ENCODE data around the gene BEAN1. TPM values are rescaled to one million over a fixed set of nuclear protein-coding genes. Genes with fewer than 3 reads are reported as not detected.

The BEAN1 gene
- total RNA-seq, 1 donor from 2014 or later: not detected

DNA sequence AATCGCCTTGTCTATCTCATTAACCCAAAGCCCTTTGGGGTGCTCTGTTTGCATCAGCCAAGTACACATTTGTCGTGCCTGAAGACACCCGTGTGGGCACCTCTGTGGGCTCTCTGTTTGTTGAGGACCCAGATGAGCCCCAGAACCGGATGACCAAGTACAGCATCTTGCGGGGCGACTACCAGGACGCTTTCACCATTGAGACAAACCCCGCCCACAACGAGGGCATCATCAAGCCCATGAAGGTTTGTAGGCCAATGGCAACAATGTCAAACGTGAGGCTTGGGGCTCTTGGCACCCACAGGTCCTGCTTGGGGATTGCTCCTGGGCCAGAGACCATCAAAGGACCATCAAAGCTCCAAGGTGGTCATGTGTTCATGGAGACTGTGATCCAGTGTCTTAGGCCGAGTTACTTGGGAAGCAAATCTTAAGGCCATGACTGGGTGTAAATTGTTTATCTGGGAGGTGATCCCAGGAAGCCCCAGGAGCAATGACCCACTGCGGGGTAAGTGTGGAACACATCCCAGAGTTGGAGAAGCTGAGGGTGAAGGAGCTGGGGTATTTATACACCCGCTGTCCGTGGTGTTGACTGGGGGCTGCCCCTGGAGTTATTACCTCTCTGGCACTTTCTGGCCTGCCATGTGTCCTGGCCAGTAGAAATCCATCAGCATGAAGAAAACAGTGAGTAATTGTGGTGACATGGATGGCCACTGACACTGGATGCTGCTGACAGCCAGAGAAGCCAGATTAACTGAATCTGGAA is 36.6 kb upstream of the BEAN1 start:
- H3K4me1 Mint-ChIP-seq (ENCODE audit: low read depth): peaks cover 3% of the 10 kb centered on the region
- H3K36me3 Mint-ChIP-seq (ENCODE audit: insufficient read depth): no peaks in the 10 kb centered on the region
- TF ChIP-seq, protein P1, sequence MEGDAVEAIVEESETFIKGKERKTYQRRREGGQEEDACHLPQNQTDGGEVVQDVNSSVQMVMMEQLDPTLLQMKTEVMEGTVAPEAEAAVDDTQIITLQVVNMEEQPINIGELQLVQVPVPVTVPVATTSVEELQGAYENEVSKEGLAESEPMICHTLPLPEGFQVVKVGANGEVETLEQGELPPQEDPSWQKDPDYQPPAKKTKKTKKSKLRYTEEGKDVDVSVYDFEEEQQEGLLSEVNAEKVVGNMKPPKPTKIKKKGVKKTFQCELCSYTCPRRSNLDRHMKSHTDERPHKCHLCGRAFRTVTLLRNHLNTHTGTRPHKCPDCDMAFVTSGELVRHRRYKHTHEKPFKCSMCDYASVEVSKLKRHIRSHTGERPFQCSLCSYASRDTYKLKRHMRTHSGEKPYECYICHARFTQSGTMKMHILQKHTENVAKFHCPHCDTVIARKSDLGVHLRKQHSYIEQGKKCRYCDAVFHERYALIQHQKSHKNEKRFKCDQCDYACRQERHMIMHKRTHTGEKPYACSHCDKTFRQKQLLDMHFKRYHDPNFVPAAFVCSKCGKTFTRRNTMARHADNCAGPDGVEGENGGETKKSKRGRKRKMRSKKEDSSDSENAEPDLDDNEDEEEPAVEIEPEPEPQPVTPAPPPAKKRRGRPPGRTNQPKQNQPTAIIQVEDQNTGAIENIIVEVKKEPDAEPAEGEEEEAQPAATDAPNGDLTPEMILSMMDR (IDR thresholded peaks at IDR 0.05; ENCODE audit: unreplicated experiment): no peak
- H3K27me3 Mint-ChIP-seq: no peaks in the 10 kb centered on the region
- no peak for DNase-seq (ENCODE audit: low spot score, unreplicated experiment)
- H3K4me3 Mint-ChIP-seq (ENCODE audit: low read depth): no peak overlapping the region
- H3K9me3 Mint-ChIP-seq (ENCODE audit: low read depth): no peaks in the 10 kb centered on the region
- H3K27ac Mint-ChIP-seq: no peak overlapping the region

DNA sequence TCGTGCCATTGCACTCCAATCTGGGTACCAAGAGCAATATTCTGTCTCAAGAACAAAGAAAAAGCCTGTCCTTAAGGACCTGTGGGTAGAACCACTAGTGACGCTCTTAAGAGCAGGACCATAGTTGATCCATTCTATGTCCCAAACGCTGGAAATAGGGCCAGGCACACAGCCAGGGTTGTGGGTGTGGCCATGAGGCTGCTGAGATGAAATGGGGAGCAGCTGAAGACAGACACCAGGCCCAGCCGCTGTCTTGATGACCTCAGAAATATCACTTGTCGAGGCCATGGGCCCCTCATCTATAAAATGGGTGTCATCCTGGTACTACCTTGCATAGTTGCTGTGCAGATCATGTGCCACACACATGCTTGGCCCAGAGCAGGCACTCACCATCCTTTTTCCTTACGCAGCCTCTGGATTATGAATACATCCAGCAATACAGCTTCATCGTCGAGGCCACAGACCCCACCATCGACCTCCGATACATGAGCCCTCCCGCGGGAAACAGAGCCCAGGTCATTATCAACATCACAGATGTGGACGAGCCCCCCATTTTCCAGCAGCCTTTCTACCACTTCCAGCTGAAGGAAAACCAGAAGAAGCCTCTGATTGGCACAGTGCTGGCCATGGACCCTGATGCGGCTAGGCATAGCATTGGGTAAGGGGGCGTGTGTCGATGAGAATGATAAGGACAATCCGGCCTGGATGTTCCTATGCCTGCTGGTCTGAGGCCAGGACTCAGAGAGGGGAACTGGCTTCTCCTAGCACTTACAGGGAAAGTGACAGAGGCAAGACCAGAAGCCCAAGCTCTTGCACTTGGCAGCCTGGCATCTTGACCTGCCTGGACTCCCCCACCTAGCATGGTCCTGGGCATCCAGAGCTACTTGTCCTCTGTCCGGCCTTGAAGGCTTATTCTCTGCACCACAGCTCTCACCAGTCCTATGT is 35.1 kb upstream of the BEAN1 start:
- no peaks in the 10 kb centered on the region for H3K9me3 Mint-ChIP-seq (ENCODE audit: low read depth)

DNA sequence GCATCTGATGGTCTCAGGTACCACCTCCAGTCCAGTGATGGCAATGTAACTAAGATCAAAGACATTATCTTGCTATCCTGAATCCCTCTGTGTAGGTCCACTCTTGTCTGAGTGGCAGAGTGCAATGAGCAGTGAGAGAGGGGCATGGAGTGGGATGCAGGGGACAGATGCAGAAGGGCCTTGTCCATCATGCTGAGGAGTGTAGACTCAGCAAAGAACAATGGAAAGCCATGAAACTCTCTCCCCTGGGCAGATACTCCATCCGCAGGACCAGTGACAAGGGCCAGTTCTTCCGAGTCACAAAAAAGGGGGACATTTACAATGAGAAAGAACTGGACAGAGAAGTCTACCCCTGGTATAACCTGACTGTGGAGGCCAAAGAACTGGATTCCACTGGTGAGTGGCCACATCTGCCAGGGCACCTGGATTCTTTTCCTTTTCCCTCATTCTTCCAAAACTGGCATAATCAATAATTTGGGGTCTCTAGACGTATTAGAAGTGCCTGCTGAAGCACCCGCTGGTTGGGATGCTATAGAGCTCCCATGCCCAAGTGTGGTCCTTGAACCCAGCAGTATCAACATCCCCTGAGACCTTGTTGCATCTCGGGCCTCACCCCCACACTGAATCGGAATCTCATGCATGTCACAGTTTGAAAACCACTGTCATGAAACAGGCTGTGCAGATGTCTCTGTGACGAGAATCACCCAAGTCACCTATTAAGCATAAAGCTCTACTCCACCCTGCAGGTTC is 31.1 kb upstream of the BEAN1 start:
- TF ChIP-seq, protein P1 (IDR thresholded peaks at IDR 0.05; ENCODE audit: unreplicated experiment): no peak
- no peaks in the 10 kb centered on the region for H3K9me3 Mint-ChIP-seq (ENCODE audit: low read depth)
- no peak overlapping the region for H3K27ac Mint-ChIP-seq
- no peak for DNase-seq (ENCODE audit: low spot score, unreplicated experiment)
- H3K27me3 Mint-ChIP-seq: peaks cover 4% of the 10 kb centered on the region
- no peaks in the 10 kb centered on the region for H3K36me3 Mint-ChIP-seq (ENCODE audit: insufficient read depth)
- no peak overlapping the region for H3K4me3 Mint-ChIP-seq (ENCODE audit: low read depth)
- H3K4me1 Mint-ChIP-seq (ENCODE audit: low read depth): no peaks in the 10 kb centered on the region

More for the DNA sequence above, 35.1 kb upstream of the BEAN1 start:
- H3K27me3 Mint-ChIP-seq: no peaks in the 10 kb centered on the region
- H3K4me1 Mint-ChIP-seq (ENCODE audit: low read depth): peaks cover 3% of the 10 kb centered on the region
- no peak for DNase-seq (ENCODE audit: low spot score, unreplicated experiment)
- H3K27ac Mint-ChIP-seq: no peak overlapping the region
- H3K36me3 Mint-ChIP-seq (ENCODE audit: insufficient read depth): no peaks in the 10 kb centered on the region
- TF ChIP-seq, protein P1 (IDR thresholded peaks at IDR 0.05; ENCODE audit: unreplicated experiment): no peak
- no peak overlapping the region for H3K4me3 Mint-ChIP-seq (ENCODE audit: low read depth)

DNA sequence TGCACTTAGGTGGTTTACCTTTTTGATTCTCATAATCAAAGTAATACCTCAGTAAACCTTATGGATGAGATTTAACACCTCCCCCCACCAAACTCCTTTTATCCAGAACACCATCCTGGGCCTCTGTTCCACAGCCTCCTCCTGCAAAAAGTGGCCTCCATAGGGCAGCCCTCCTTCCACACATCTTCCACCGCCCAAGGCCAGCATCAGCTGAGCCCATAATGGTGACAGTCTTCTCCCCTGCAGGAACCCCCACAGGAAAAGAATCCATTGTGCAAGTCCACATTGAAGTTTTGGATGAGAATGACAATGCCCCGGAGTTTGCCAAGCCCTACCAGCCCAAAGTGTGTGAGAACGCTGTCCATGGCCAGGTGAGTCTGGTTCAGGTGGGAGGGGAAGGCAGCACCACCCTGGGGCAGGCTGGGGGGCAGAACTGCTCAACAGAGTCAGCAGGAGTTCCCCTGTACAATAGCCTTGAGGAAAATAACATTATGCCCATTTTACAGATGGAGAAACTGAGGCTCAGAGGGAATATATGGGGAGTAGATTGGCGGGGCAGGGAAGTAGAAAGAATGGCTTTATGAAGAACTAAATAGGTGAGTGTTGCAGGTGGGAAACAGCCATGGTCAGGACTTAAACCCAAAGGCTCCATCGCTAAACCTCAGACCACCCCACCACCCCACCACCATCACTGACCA is 29.2 kb upstream of the BEAN1 start:
- peaks cover 4% of the 10 kb centered on the region for H3K27me3 Mint-ChIP-seq
- H3K4me3 Mint-ChIP-seq (ENCODE audit: low read depth): no peak overlapping the region
- no peaks in the 10 kb centered on the region for H3K36me3 Mint-ChIP-seq (ENCODE audit: insufficient read depth)
- H3K4me1 Mint-ChIP-seq (ENCODE audit: low read depth): no peaks in the 10 kb centered on the region
- TF ChIP-seq, protein P1 (IDR thresholded peaks at IDR 0.05; ENCODE audit: unreplicated experiment): no peak
- H3K27ac Mint-ChIP-seq: no peak overlapping the region
- DNase-seq (ENCODE audit: low spot score, unreplicated experiment): no peak
- H3K9me3 Mint-ChIP-seq (ENCODE audit: low read depth): no peaks in the 10 kb centered on the region
